Measurements from ENCODE around the gene PRKAB1.

- TF ChIP-seq CTCF (conservative IDR thresholded peaks at IDR 0.05; ENCODE audit: low read depth, low read length) = no peak
- no peak for TF ChIP-seq EZH2 (IDR thresholded peaks at IDR 0.05; ENCODE audit: borderline replicate concordance, low read depth, low read length, poor library complexity, severe bottlenecking)
Observed at GRCh38 chr12:119692997-119693396, 25.1 kb downstream of the PRKAB1 start.
